ENCODE results near the gene ANGPT4. TPM values are rescaled to one million over a fixed set of nuclear protein-coding genes. Genes with fewer than 3 reads are reported as not detected.
"Not testable (repeated sequence)": the region's sequence is repeated elsewhere in the genome, so short reads cannot be mapped to it uniquely, and the experiment has no call there.

Gene ANGPT4
- total RNA-seq, 1 donor: not detected

DNA sequence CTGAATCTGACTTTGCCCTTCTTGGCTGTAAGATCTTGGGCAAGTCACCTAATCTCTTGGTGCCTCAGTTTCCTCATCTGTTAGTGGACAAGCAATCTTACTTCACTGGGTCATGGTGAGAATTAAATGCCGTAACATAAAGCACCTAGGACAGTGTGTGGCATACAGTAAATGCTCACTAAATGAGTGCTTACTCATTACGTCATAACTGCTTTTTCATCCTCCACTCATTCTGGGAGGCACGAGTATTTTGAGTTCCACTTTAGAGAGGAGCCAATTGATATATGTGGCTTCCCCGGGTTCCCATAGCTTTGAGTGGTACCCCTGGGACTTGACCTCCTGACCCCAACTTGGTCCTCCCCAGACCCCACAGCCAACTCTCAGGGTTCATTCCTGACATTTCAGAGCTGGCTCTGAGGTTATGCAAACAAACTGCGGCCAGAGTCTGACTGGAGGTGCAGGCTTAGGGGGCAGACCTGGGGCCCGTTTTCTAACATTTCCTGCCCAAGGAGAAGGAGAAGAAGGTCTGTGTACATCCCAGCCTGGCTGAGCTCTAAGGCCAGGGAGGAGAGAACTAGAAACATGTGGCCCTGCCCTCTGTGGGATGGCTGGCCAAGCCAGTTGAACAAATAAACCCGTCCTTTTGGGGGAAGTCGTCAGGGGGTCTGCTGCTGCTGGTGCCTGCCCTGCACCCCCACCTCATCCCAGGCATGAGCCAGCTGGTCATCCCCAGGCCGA is 5.8 kb downstream of the ANGPT4 start:
- DNase-seq (ENCODE audit: low read depth): peak; percentile 15
- no peak overlapping the region for H3K4me3 ChIP-seq (ENCODE audit: low read depth, low read length)
- TF ChIP-seq, protein P1, sequence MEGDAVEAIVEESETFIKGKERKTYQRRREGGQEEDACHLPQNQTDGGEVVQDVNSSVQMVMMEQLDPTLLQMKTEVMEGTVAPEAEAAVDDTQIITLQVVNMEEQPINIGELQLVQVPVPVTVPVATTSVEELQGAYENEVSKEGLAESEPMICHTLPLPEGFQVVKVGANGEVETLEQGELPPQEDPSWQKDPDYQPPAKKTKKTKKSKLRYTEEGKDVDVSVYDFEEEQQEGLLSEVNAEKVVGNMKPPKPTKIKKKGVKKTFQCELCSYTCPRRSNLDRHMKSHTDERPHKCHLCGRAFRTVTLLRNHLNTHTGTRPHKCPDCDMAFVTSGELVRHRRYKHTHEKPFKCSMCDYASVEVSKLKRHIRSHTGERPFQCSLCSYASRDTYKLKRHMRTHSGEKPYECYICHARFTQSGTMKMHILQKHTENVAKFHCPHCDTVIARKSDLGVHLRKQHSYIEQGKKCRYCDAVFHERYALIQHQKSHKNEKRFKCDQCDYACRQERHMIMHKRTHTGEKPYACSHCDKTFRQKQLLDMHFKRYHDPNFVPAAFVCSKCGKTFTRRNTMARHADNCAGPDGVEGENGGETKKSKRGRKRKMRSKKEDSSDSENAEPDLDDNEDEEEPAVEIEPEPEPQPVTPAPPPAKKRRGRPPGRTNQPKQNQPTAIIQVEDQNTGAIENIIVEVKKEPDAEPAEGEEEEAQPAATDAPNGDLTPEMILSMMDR (IDR thresholded peaks at IDR 0.05; ENCODE audit: insufficient read depth, low read length): no peak

DNA sequence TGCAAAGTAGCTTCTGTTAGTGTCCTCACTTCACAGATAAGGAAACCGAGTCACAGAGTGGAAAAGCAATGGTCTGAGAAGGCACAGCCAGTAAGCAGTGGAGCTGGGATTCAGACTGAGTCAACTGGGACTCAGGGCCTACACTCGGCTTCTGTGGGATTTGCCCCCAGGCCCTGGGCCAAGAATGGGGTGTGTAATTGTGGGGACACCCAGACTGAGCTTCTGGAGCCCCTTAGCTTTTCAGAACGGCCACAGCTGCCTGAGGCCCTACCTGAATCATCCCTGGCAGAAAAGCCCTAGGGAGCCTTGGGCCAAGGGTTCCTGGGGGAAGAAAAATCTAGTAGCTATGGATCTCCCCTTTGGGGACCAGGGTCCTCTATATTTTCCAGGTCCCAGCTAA is 6.5 kb downstream of the ANGPT4 start:
- TF ChIP-seq, protein P1 (IDR thresholded peaks at IDR 0.05; ENCODE audit: insufficient read depth, low read length): no peak
- no peak overlapping the region for H3K4me3 ChIP-seq (ENCODE audit: low read depth, low read length)
- DNase-seq (ENCODE audit: low read depth): no peak

DNA sequence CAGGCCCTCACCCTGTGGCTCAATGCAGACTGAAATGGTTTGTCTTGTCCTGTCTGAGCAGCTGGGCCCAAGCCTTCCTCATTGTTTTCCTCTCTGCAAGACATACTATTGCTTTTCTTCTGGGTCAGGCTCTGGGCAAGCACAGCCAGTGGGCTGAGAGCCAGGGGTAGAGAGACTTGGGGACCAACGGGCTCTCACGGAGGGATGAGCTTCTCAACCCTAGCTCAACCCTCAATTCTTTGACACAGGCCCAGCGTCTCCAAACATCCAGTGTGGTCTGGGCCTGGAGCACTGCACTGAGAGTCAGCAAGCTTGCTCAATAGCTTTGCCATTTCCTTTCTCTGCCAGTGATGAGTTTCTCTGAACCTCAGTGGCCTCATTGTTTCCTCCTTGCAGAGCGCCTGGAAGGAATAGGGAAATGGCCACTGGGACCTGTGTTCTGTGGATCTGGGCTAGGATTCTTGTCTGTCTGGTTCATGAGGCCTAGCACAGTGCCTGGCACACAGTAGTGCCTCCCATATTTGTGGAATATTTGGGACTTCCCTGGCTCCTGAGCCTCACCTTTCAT is 9.3 kb downstream of the ANGPT4 start:
- no peak overlapping the region for H3K4me3 ChIP-seq (ENCODE audit: low read depth, low read length)
- TF ChIP-seq, protein P1 (IDR thresholded peaks at IDR 0.05; ENCODE audit: insufficient read depth, low read length): no peak
- DNase-seq (ENCODE audit: low read depth): no peak

DNA sequence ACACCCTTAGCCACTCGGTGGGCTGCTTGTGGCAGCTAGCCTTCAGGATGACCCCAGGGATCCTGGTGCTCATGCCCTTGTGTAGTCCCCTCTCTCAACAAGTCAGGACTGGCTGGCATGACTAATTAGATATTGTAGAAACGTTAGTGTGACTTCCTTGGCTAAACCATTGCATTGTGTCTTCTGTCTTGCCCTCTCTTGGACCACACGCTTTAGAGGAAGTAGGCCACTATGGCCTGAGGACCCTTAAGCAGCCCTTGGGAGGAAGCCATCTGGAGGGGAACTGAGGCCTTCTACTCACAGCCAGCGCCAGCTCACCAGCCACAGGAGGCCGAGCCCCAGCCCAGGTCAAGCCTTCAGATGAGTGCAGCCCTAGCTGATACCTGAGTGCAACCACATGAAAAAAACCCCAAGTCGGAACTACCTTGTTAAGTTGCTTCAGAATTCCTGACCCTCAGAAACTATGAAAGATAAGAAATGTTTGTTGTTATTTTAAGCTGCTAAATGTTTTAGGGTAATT is 10.1 kb downstream of the ANGPT4 start:
- H3K4me3 ChIP-seq (ENCODE audit: low read depth, low read length): no peak overlapping the region
- DNase-seq (ENCODE audit: low read depth): no peak
- TF ChIP-seq, protein P1 (IDR thresholded peaks at IDR 0.05; ENCODE audit: insufficient read depth, low read length): no peak

DNA sequence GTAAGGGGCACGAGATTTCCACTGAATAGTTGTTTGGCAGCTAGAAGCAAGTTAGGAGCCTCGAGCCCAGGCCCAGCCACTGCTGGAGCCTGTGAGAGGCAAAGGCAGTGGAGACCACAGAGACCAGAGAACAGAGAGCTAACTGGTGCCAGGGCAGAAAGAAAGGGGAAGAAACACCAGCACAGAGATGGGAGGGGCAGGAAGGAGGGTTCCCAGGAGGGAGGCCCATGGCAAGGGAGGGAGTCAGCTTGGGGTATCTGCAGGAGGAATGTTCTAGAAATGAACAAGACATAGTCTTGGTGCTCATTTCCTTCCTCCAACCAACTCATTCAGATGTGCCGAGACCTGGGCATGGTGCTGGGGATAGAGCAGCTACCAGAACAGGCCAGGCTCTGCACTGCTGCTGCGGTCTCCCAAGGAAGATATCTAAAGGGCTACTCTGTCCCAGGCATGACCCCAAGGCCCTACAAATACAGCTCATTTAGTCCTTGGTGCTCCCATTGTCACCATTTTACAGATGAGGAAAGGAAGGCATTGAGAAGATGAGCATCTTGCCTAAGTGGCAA is 10.7 kb downstream of the ANGPT4 start:
- DNase-seq (ENCODE audit: low read depth): no peak
- H3K4me3 ChIP-seq (ENCODE audit: low read depth, low read length): no peak overlapping the region
- TF ChIP-seq, protein P1 (IDR thresholded peaks at IDR 0.05; ENCODE audit: insufficient read depth, low read length): no peak

DNA sequence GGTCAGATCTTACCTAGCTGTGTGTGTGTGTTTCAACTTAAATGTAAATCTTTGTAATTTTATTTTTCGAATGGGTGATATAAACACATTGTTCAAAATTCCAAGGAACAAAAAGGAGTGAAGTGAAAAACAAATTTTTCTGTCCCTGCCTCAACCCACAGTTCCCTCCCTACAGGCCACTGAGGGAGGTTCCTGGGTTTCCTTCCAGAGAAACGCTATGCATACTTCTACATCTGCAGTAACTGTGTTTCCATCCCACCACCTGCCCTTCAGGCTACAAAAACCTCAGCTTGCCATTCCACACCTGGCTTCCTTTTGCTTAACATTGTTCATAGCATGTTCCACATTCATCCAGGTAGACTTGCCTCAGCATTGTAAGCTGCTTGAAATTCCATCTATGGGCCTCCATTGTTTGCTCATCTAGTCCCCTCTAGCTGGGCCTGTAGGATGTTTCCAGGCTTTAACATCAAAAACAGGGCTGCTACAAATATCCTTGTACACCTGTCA is 12.0 kb downstream of the ANGPT4 start:
- no peak overlapping the region for H3K4me3 ChIP-seq (ENCODE audit: low read depth, low read length)
- DNase-seq (ENCODE audit: low read depth): no peak
- TF ChIP-seq, protein P1 (IDR thresholded peaks at IDR 0.05; ENCODE audit: insufficient read depth, low read length): no peak

DNA sequence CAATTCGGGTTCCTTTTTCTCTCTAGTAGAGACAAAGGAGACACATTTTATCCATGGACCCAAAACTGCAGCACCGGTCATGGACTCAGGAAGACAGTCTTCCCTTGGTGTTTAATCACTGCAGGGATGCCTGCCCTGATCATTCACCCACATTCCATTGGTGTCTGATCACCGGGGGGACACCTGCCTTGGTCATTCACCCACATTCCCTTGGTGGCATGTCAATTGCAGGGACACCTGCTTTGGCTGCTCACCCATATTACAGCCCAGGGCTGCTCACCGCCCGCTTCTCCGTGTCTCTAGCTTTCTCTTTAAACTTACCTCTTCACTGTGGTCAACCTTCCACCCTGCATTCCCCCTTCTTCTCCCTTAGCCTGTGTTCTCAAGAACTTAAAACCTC is 18.7 kb downstream of the ANGPT4 start:
- DNase-seq (ENCODE audit: low read depth); H3K4me3 ChIP-seq (ENCODE audit: low read depth, low read length): not testable (repeated sequence)
